Measurements from ENCODE around the gene LYPD1. TPM values are rescaled to one million over a fixed set of nuclear protein-coding genes. Genes with fewer than 3 reads are reported as not detected.

Gene LYPD1
- total and polyA plus RNA-seq, 9 of the 15 experiments (the other 6 are each of a cell fraction or from before 2014, with no cell fraction given) = not detected

DNA sequence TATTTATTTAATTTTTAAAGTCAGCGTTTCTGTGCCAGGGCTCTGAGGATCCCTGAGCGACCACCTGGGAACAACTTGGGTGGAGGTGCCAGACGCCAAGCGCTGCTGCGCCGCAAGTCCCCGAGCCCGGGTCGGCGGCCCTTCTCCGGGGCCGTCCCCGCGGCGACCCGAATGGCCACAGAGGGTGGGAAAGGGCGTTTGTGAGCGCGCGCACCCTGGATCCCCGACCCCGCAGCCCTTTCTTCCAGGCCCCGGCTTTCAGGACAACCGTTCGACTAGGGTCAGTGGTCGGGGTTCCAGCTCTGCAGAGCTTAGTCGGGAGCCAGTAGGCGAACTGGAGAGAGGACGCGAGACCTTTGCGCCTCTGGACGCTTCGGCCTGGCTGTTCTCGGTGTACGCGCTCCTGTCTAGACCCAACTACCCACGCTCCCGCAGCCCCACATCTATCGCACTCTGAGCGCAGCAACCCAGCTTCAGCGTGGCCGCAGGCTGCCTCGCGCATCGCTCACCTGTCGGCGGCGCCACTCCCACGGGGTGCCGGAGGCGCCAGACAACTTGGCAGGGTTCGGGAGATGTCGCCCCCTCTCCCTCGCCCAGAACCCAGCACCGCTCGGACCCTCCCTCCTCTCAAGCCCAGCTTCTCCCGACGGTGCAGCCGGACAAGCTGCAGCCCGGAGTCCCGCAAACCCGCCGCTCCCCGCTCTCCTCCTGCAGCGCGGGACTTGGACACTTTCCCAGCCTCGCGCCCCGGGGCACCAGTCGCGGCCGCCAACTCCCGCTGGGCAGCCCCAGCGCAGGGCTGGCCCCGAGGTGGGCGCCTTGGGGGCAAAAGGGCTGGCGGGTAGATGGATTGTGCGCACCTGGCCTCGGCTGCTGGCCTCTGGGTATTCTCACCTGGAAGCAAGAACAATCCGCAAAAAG lies 758 bp downstream of the LYPD1 start:
- intact Hi-C loops (cut with micrococcal nuclease) (no loop called here), in situ Hi-C loops (cut with MboI) (no loop called here)
- WGBS (ENCODE audit: insufficient coverage, low coverage, missing lambda C conversion rate) = 23% methylated on average over 35 of the region's 80 CpGs
- BruUV-seq (replicated peaks) = no TSS peak
- Histone ChIP-seq H3K4me2 (ENCODE audit: insufficient read depth, low read length) (no peak overlapping the region), H2AFZ (ENCODE audit: low read depth, low read length) (no peak overlapping the region), H3K27ac (ENCODE audit: extremely low read depth, low read depth, low read length) (no peak overlapping the region), H3K27me3 (ENCODE audit: control insufficient read depth in 2 of 2, insufficient read depth in 2 of 2, low read length in 2 of 2) (peaks cover 2 to 21% of the 10 kb centered on the region in 2 experiments; a peak in 3 of 5 replicates), H3K9me1 (ENCODE audit: control insufficient read depth, insufficient read depth, low read length) (no peaks in the 10 kb centered on the region), H3K79me2 (ENCODE audit: control insufficient read depth, insufficient read depth, low read length) (no peaks in the 10 kb centered on the region), H4K20me1 (replicated peaks; ENCODE audit: control insufficient read depth, insufficient read depth, low read length) (no peaks in the 10 kb centered on the region), H3K36me3 (ENCODE audit: control insufficient read depth, insufficient read depth, low read length) (no peaks in the 10 kb centered on the region), H3K4me1 (replicated peaks in 1 of 2; ENCODE audit: control insufficient read depth in 2 of 2, insufficient read depth in 2 of 2, low read length in 2 of 2) (peaks cover 0 to 12% of the 10 kb centered on the region in 2 experiments; a peak in 1 of 5 replicates), H3K9ac (ENCODE audit: insufficient read depth in 1 of 2, low read depth in 2 of 2, low read length in 2 of 2) (no peak overlapping the region), H3K4me3 (no peak overlapping the region), H3K9me3 (replicated peaks; ENCODE audit: control insufficient read depth, insufficient read depth, low read depth, low read length) (no peaks in the 10 kb centered on the region)
- ATAC-seq = no peak
- DNase-seq (ENCODE audit: extremely low read depth in 1 of 4, low spot score in 3 of 4) = no peak
- POLR2A ChIA-PET = no interaction called here
- FAIRE-seq = no peak
- CTCF ChIA-PET (ENCODE audit: low intra/inter-chr PET ratio) = no interaction called here
- TF ChIP-seq ZNF695 (CRISPR knock-in tag; IDR thresholded peaks at IDR 0.05) (no peak), CXXC5 (CRISPR knock-in tag; IDR thresholded peaks at IDR 0.05) (no peak), ZNF175 (CRISPR knock-in tag; IDR thresholded peaks at IDR 0.05; ENCODE audit: low read depth) (no peak), E2F4 (CRISPR knock-in tag; IDR thresholded peaks at IDR 0.05; ENCODE audit: low read depth) (no peak), CBX3 (IDR thresholded peaks at IDR 0.05; ENCODE audit: borderline replicate concordance in 1 of 2, low read length in 2 of 2) (no peak), CREB3 (tag; conservative IDR thresholded peaks at IDR 0.05; ENCODE audit: low read depth) (no peak), CCNT2 (IDR thresholded peaks at IDR 0.05; ENCODE audit: borderline replicate concordance, extremely low read depth, insufficient read length, low read depth, low read length) (no peak), ELF1 (tag; IDR thresholded peaks at IDR 0.05) (no peak), ZNF436 (CRISPR knock-in tag; IDR thresholded peaks at IDR 0.05) (no peak), ZNF239 (CRISPR knock-in tag; IDR thresholded peaks at IDR 0.05) (no peak), ZNF398 (CRISPR knock-in tag; IDR thresholded peaks at IDR 0.05) (no peak), ZNF311 (CRISPR knock-in tag; IDR thresholded peaks at IDR 0.05) (no peak), ZNF551 (CRISPR knock-in tag; IDR thresholded peaks at IDR 0.05) (no peak)
- TF ChIP-seq, protein P1, sequence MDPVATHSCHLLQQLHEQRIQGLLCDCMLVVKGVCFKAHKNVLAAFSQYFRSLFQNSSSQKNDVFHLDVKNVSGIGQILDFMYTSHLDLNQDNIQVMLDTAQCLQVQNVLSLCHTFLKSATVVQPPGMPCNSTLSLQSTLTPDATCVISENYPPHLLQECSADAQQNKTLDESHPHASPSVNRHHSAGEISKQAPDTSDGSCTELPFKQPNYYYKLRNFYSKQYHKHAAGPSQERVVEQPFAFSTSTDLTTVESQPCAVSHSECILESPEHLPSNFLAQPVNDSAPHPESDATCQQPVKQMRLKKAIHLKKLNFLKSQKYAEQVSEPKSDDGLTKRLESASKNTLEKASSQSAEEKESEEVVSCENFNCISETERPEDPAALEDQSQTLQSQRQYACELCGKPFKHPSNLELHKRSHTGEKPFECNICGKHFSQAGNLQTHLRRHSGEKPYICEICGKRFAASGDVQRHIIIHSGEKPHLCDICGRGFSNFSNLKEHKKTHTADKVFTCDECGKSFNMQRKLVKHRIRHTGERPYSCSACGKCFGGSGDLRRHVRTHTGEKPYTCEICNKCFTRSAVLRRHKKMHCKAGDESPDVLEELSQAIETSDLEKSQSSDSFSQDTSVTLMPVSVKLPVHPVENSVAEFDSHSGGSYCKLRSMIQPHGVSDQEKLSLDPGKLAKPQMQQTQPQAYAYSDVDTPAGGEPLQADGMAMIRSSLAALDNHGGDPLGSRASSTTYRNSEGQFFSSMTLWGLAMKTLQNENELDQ (CRISPR knock-in tag; IDR thresholded peaks at IDR 0.05; ENCODE audit: borderline replicate concordance) = no peak
